GM12874 (cell line): Measurements from ENCODE around the gene MRTFB.

Experiments
- TF ChIP-seq, protein P1 (sequence below): IDR thresholded peaks from 2 replicates; pipeline ENCODE4 v1.5.1; 2011; ENCODE audit warnings: low read depth, mild to moderate bottlenecking, control low read depth, low read length, moderate library complexity; ENCODE audit not compliant: insufficient read depth

The MRTFB gene

DNA sequence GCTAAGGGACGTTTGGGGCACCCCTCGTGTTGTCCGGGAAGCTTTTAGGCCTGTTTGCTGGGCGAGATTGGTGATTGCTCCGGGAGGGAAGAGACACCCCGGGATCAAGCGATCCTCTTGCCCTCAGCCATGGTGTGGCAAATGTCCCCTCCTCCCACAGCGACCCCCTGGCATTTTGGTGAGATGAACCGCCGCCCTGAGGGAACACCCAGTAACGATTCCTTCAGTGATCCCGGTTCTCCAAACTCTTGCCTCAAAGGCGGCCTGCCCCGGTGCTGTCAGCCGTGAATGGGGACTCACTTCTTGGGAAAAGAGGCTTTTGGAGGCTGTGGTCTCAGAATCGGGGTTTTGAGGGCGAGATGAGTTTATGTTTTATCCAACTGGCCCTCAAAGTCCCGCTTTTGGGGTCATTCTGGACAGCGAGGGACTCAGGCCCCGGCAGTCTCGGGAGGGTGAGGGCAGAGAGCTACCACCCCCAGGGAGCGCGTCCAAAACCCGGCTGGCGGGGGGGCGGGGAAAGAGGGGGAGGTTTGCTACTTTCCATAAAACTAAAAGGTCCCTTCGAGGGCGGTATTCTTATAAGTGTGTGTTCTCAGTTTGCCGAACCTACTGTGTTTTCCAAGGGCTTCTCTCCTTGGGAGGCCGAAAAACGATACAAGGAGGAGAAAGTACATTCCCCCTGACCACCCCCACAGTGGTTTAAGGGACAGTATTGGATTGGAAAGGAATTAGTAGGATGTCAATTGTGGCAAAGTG is 232.7 kb downstream of the MRTFB start:
- TF ChIP-seq, protein P1, sequence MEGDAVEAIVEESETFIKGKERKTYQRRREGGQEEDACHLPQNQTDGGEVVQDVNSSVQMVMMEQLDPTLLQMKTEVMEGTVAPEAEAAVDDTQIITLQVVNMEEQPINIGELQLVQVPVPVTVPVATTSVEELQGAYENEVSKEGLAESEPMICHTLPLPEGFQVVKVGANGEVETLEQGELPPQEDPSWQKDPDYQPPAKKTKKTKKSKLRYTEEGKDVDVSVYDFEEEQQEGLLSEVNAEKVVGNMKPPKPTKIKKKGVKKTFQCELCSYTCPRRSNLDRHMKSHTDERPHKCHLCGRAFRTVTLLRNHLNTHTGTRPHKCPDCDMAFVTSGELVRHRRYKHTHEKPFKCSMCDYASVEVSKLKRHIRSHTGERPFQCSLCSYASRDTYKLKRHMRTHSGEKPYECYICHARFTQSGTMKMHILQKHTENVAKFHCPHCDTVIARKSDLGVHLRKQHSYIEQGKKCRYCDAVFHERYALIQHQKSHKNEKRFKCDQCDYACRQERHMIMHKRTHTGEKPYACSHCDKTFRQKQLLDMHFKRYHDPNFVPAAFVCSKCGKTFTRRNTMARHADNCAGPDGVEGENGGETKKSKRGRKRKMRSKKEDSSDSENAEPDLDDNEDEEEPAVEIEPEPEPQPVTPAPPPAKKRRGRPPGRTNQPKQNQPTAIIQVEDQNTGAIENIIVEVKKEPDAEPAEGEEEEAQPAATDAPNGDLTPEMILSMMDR: no peak

GRCh38 chr16:14304891-14305460 is 233.9 kb downstream of the MRTFB start:
- TF ChIP-seq, protein P1: no peak

GRCh38 chr16:14306485-14307058 is 235.5 kb downstream of the MRTFB start:
- TF ChIP-seq, protein P1: no peak

- TF ChIP-seq, protein P1: no peak
These were observed 236.0 kb downstream of the MRTFB start for GRCh38 chr16:14307059-14307526.

DNA sequence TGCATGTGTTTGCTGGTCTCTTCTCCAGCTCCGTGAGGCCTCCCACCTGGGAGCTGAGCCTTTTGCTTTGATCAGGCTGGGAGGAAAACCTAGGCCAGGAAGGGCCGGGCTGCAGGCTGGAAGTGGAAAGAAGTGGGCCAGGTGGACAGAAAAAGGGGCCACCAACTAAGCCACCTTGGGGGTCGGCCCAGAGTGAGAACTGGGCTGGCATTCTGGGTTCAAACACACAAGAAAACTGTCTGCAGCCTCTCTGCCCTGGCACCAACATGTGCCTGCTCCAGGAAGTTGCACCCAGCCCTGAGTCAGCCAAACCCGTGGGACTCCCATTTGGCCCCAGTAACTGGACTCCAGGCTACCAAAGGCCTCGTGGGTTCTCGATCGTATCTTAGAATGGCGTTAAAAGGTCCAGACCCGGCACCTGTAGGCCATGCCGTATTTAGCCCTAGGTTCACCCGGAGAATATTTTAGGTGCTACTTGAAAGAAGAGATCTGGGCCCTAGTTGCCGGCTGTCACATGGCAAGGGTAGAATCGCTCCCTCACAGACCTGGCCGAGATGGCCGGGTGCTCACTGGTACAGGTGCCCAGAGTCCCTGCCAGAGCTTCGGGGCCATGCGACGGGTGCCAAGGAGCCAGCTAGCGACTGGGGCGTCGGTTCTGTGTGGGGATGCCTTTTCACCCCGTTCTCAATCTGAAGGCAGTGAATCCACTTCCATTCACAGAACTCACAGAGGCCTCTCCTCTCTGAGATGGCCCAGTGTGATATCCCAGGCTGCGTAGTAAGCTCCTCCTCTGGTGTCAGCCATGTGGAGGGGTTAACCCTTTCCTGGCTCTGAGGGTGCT is 236.6 kb downstream of the MRTFB start:
- TF ChIP-seq, protein P1: no peak

- TF ChIP-seq, protein P1: no peak
These were observed 237.2 kb downstream of the MRTFB start for GRCh38 chr16:14308368-14308723.
